ENCODE results near the gene RASAL1. TPM values are rescaled to one million over a fixed set of nuclear protein-coding genes. Genes with fewer than 3 reads are reported as not detected.

RASAL1 gene
- total RNA-seq, 2 donors from 2014 or later = 1.6 to 9.9 TPM

GRCh38 chr12:113173081-113173698 is 37.6 kb upstream of the RASAL1 start:
- no peaks in the 10 kb centered on the region for H3K27me3 ChIP-seq (replicated peaks; ENCODE audit: insufficient read depth)
- DNase-seq (ENCODE audit: low spot score) = no peak
- H3K9me3 ChIP-seq = no peaks in the 10 kb centered on the region
- intact Hi-C loops (cut with DNase I) = loop anchor here (5.0 kb wide), 1 partner anchor 126 kb away; no protein-coding TSS in a partner anchor
- H3K36me3 ChIP-seq = peaks cover 26 to 30% of the 10 kb centered on the region in 2 donors
- H3K4me1 ChIP-seq (replicated peaks) = no peaks in the 10 kb centered on the region
- no peak for TF ChIP-seq POLR2AphosphoS5 (IDR thresholded peaks at IDR 0.05)
- no peak for TF ChIP-seq POLR2A (IDR thresholded peaks at IDR 0.05)
- no peak for TF ChIP-seq CTCF (IDR thresholded peaks at IDR 0.05)
- H3K27ac ChIP-seq = no peak overlapping the region
- WGBS = 89% methylated on average over 7 of the region's 7 CpGs
- H3K4me3 ChIP-seq = no peak overlapping the region

- H3K4me1 ChIP-seq (replicated peaks) = no peaks in the 10 kb centered on the region
- no peak overlapping the region for H3K4me3 ChIP-seq
- TF ChIP-seq CTCF (IDR thresholded peaks at IDR 0.05) (no peak), POLR2A (IDR thresholded peaks at IDR 0.05) (no peak), POLR2AphosphoS5 (IDR thresholded peaks at IDR 0.05) (no peak)
- DNase-seq (ENCODE audit: low spot score) = no peak
- no peaks in the 10 kb centered on the region for H3K27me3 ChIP-seq (replicated peaks; ENCODE audit: insufficient read depth)
- intact Hi-C loops (cut with DNase I) = loop anchor here (5.0 kb wide), 1 partner anchor 125 kb away; no protein-coding TSS in a partner anchor
- H3K9me3 ChIP-seq = no peaks in the 10 kb centered on the region
- peaks cover 29 to 35% of the 10 kb centered on the region in 2 donors for H3K36me3 ChIP-seq
- no peak overlapping the region for H3K27ac ChIP-seq
- 95% methylated on average over 20 of the region's 20 CpGs for WGBS
Observed at GRCh38 chr12:113172185-113172584, 36.6 kb upstream of the RASAL1 start.

GRCh38 chr12:113171543-113171942 is 36.0 kb upstream of the RASAL1 start:
- DNase-seq (ENCODE audit: low spot score) = no peak
- WGBS = 92% methylated on average over 9 of the region's 9 CpGs
- Histone ChIP-seq H3K36me3 (peaks cover 28 to 32% of the 10 kb centered on the region in 2 donors), H3K27me3 (replicated peaks; ENCODE audit: insufficient read depth) (no peaks in the 10 kb centered on the region), H3K4me1 (replicated peaks) (no peaks in the 10 kb centered on the region), H3K4me3 (no peak overlapping the region), H3K27ac (no peak overlapping the region), H3K9me3 (no peaks in the 10 kb centered on the region)
- intact Hi-C loops (cut with DNase I) = loop anchor here (5.0 kb wide), 1 partner anchor 124 kb away; no protein-coding TSS in a partner anchor
- no peak for TF ChIP-seq CTCF (IDR thresholded peaks at IDR 0.05)

GRCh38 chr12:113170926-113171325 is 35.4 kb upstream of the RASAL1 start:
- H3K4me1 ChIP-seq (replicated peaks) = no peaks in the 10 kb centered on the region
- H3K9me3 ChIP-seq = no peaks in the 10 kb centered on the region
- H3K4me3 ChIP-seq = no peak overlapping the region
- H3K36me3 ChIP-seq = peaks cover 28 to 38% of the 10 kb centered on the region in 2 donors
- 89% methylated on average over 4 of the region's 4 CpGs for WGBS
- TF ChIP-seq POLR2AphosphoS5 (IDR thresholded peaks at IDR 0.05) (no peak), CTCF (IDR thresholded peaks at IDR 0.05) (no peak), POLR2A (IDR thresholded peaks at IDR 0.05) (no peak)
- DNase-seq (ENCODE audit: low spot score) = no peak
- intact Hi-C loops (cut with DNase I) = loop anchor here (5.0 kb wide), 1 partner anchor 124 kb away; no protein-coding TSS in a partner anchor
- no peak overlapping the region for H3K27ac ChIP-seq
- no peaks in the 10 kb centered on the region for H3K27me3 ChIP-seq (replicated peaks; ENCODE audit: insufficient read depth)

- intact Hi-C loops (cut with DNase I) = loop anchor here (5.0 kb wide), 1 partner anchor 123 kb away; no protein-coding TSS in a partner anchor
- Histone ChIP-seq H3K27me3 (replicated peaks; ENCODE audit: insufficient read depth) (no peaks in the 10 kb centered on the region), H3K4me3 (no peak overlapping the region), H3K27ac (no peak overlapping the region), H3K36me3 (peaks cover 28 to 42% of the 10 kb centered on the region in 2 donors), H3K4me1 (replicated peaks) (no peaks in the 10 kb centered on the region), H3K9me3 (no peaks in the 10 kb centered on the region)
- 86% methylated on average over 5 of the region's 5 CpGs for WGBS
- no peak for DNase-seq (ENCODE audit: low spot score)
- no peak for TF ChIP-seq POLR2AphosphoS5 (IDR thresholded peaks at IDR 0.05)
Observed at GRCh38 chr12:113170457-113170856, 34.9 kb upstream of the RASAL1 start.
